RPMI7951 (cell line): ENCODE results near the gene C4A. TPM values are rescaled to one million over a fixed set of nuclear protein-coding genes. Genes with fewer than 3 reads are reported as not detected.
"Not testable (repeated sequence)": the region's sequence is repeated elsewhere in the genome, so short reads cannot be mapped to it uniquely, and the experiment has no call there.

Experiments used
- DNase-seq: peaks from one replicate; pipeline ENCODE4 v3.0.0-alpha.2; 2012; ENCODE audit warnings: low read depth
- total RNA-seq: library from RNA; depleted of rRNA; stranded (reverse); fragments of >200 nt; shearing (Covaris generic); gene quantifications from 2 replicates; pipeline ENCODE4 v1.2.3, GENCODE V29; 2014; rRNA removed

C4A gene
- total RNA-seq, 1 experiment from 2014 or later, result 0.96 TPM

- DNase-seq, result not testable (repeated sequence)
Measured at GRCh38 chr6:32049149-32049548, 67.3 kb downstream of the C4A start.

- not testable (repeated sequence) for DNase-seq
Measured at GRCh38 chr6:32049736-32050135, 67.9 kb downstream of the C4A start.

- no peak for DNase-seq
Measured at GRCh38 chr6:32050562-32050961, 68.7 kb downstream of the C4A start.

Other genes with a start within 250 kb of the C4A start
- gene CLIC1, start 245.5 kb upstream of the C4A start, total RNA-seq, result 1,387 and 1,552 TPM in 2 replicates
- gene MSH5, start 242.1 kb upstream of the C4A start, total RNA-seq, result 14.1 and 17.8 TPM in 2 replicates
- gene SAPCD1, start 219.4 kb upstream of the C4A start, total RNA-seq, result 0.72 and 2.7 TPM in 2 replicates
- 0.10 and 0.36 TPM in 2 replicates for gene VWA7, start 204.7 kb upstream of the C4A start, total RNA-seq
- 26.4 and 33.6 TPM in 2 replicates for gene VARS1, start 186.3 kb upstream of the C4A start, total RNA-seq
- 145 and 164 TPM in 2 replicates for gene LSM2, start 175.1 kb upstream of the C4A start, total RNA-seq
- 0.68 and 0.84 TPM in 2 replicates for gene HSPA1L, start 166.8 kb upstream of the C4A start, total RNA-seq
- 141 and 155 TPM in 2 replicates for gene HSPA1A, start 166.5 kb upstream of the C4A start, total RNA-seq
- gene HSPA1B, start 154.3 kb upstream of the C4A start, total RNA-seq, result 82.1 and 101 TPM in 2 replicates
- 55.3 and 66.7 TPM in 2 replicates for gene NEU1, start 119.2 kb upstream of the C4A start, total RNA-seq
- gene SLC44A4, start 103.1 kb upstream of the C4A start, total RNA-seq, result 1.5 TPM in 1 of 2 replicates, not detected in the other
- gene EHMT2, start 84.4 kb upstream of the C4A start, total RNA-seq, result 38.6 and 46.1 TPM in 2 replicates
- 1.2 and 1.4 TPM in 2 replicates for gene ZBTB12, start 80.0 kb upstream of the C4A start, total RNA-seq
- gene C2, start 54.3 kb upstream of the C4A start, total RNA-seq, result not detected in 2 replicates
- gene CFB, start 36.0 kb upstream of the C4A start, total RNA-seq, result 0.72 and 1.8 TPM in 2 replicates
- gene NELFE, start 23.1 kb upstream of the C4A start, total RNA-seq, result 235 and 246 TPM in 2 replicates
- 30.4 and 36.5 TPM in 2 replicates for gene SKIC2, start 22.9 kb upstream of the C4A start, total RNA-seq
- 21.0 and 27.8 TPM in 2 replicates for gene DXO, start 9.9 kb upstream of the C4A start, total RNA-seq
- 0.68 and 0.72 TPM in 2 replicates for gene C4B, start 32.7 kb downstream of the C4A start, total RNA-seq
- not detected in 2 replicates for gene CYP21A2, start 56.4 kb downstream of the C4A start, total RNA-seq
- 0.12 and 0.20 TPM in 2 replicates for gene TNXB, start 127.3 kb downstream of the C4A start, total RNA-seq
- gene ATF6B, start 146.2 kb downstream of the C4A start, total RNA-seq, result 20.5 and 23.5 TPM in 2 replicates
- gene FKBPL, start 148.2 kb downstream of the C4A start, total RNA-seq, result 14.5 and 15.2 TPM in 2 replicates
- 0.49 TPM in 1 of 2 replicates, not detected in the other for gene PRRT1, start 169.9 kb downstream of the C4A start, total RNA-seq
- gene PPT2, start 172.1 kb downstream of the C4A start, total RNA-seq, result 22.9 and 25.1 TPM in 2 replicates
- gene EGFL8, start 182.5 kb downstream of the C4A start, total RNA-seq, result 0.59 and 2.8 TPM in 2 replicates
- gene AGPAT1, start 194.0 kb downstream of the C4A start, total RNA-seq, result 59.4 and 82.3 TPM in 2 replicates
- gene RNF5, start 196.3 kb downstream of the C4A start, total RNA-seq, result 106 and 113 TPM in 2 replicates
- 0.98 and 1.6 TPM in 2 replicates for gene AGER, start 202.2 kb downstream of the C4A start, total RNA-seq
- 14.4 and 15.7 TPM in 2 replicates for gene PBX2, start 208.1 kb downstream of the C4A start, total RNA-seq
- 4.1 and 5.8 TPM in 2 replicates for gene GPSM3, start 210.6 kb downstream of the C4A start, total RNA-seq
- 2.6 and 4.8 TPM in 2 replicates for gene NOTCH4, start 242.0 kb downstream of the C4A start, total RNA-seq